Astrocyte (in vitro differentiated cells and primary cell): ENCODE results near the gene BMPR1A. TPM values are rescaled to one million over a fixed set of nuclear protein-coding genes. Genes with fewer than 3 reads are reported as not detected.

Experiments used
- DNase-seq: peaks from one replicate; pipeline ENCODE4 v3.0.0-alpha.2; 2010; ENCODE audit warnings: low read depth
- FAIRE-seq: peaks from 2 replicates; lab custom pipeline; 2011; peaks lifted over from hg19 to GRCh38; lab: Jason Lieb, UNC
- H2AFZ ChIP-seq: 2 replicates; pipeline ENCODE4 v1.6.0; 2012; ENCODE audit warnings: low read depth, low read length, inconsistent platforms
- H3K27ac ChIP-seq: 2 replicates; pipeline ENCODE4 v1.5.1; 2011; ENCODE audit warnings: low read depth, low read length, inconsistent platforms
- H3K27me3 ChIP-seq: 2 replicates; pipeline ENCODE4 v1.6.0; 2011; ENCODE audit warnings: low read length, inconsistent platforms; ENCODE audit not compliant: insufficient read depth
- H3K36me3 ChIP-seq: 2 replicates; pipeline ENCODE4 v1.5.1; 2011; ENCODE audit warnings: low read length, inconsistent platforms; ENCODE audit not compliant: insufficient read depth
- H3K4me1 ChIP-seq: 2 replicates; pipeline ENCODE4 v1.5.1; 2011; ENCODE audit warnings: low read length, inconsistent platforms; ENCODE audit not compliant: insufficient read depth
- H3K4me2 ChIP-seq: 2 replicates; pipeline ENCODE4 v1.6.0; 2012; ENCODE audit warnings: low read length, inconsistent platforms
- H3K4me3 ChIP-seq: 2 replicates; pipeline ENCODE4 v1.5.1; 2011; ENCODE audit warnings: low read depth, mild to moderate bottlenecking, low read length, inconsistent platforms; ENCODE audit not compliant: insufficient read depth
- H3K79me2 ChIP-seq: 2 replicates; pipeline ENCODE4 v1.6.0; 2012; ENCODE audit warnings: mild to moderate bottlenecking, low read length, inconsistent platforms; ENCODE audit not compliant: insufficient read depth
- H3K9ac ChIP-seq: 2 replicates; pipeline ENCODE4 v1.6.0; 2012; ENCODE audit warnings: mild to moderate bottlenecking, low read length, inconsistent platforms
- H3K9me3 ChIP-seq: 2 replicates; pipeline ENCODE4 v1.5.1; 2012; ENCODE audit warnings: low read depth, mild to moderate bottlenecking, low read length, inconsistent platforms; ENCODE audit not compliant: insufficient read depth
- H4K20me1 ChIP-seq: 2 replicates; pipeline ENCODE4 v1.6.0; 2012; ENCODE audit warnings: low read length, inconsistent platforms; ENCODE audit not compliant: insufficient read depth
- H3K27ac Mint-ChIP-seq: one replicate; pipeline ENCODE4 v1.8.0; 2021; ENCODE audit warnings: mild to moderate bottlenecking, mixed read lengths; ENCODE audit not compliant: unreplicated experiment
- H3K27me3 Mint-ChIP-seq: one replicate; pipeline ENCODE4 v1.8.0; 2021; ENCODE audit warnings: low read depth, mixed read lengths; ENCODE audit not compliant: unreplicated experiment
- H3K36me3 Mint-ChIP-seq: one replicate; pipeline ENCODE4 v1.8.0; 2021; ENCODE audit warnings: low read depth, mixed read lengths; ENCODE audit not compliant: unreplicated experiment
- H3K4me1 Mint-ChIP-seq: one replicate; pipeline ENCODE4 v1.8.0; 2021; ENCODE audit warnings: low read depth, mixed read lengths; ENCODE audit not compliant: unreplicated experiment
- H3K4me3 Mint-ChIP-seq: one replicate; pipeline ENCODE4 v1.8.0; 2021; ENCODE audit warnings: mild to moderate bottlenecking, moderate library complexity, mixed read lengths; ENCODE audit not compliant: unreplicated experiment
- H3K9me3 Mint-ChIP-seq: one replicate; pipeline ENCODE4 v1.8.0; 2021; ENCODE audit warnings: mild to moderate bottlenecking, mixed read lengths; ENCODE audit not compliant: unreplicated experiment
- CTCF ChIP-seq: IDR thresholded peaks from 2 replicates; pipeline ENCODE4 v1.5.1; 2011; ENCODE audit warnings: low read depth, mild to moderate bottlenecking, inconsistent platforms, low read length, moderate library complexity; ENCODE audit not compliant: insufficient read depth
- EZH2 ChIP-seq: IDR thresholded peaks from 2 replicates; pipeline ENCODE4 v1.6.1; 2012; ENCODE audit warnings: mild to moderate bottlenecking, low read length, inconsistent platforms; ENCODE audit not compliant: insufficient read depth
- total RNA-seq: library from RNA; stranded (reverse); gene quantifications from 2 replicates; pipeline ENCODE4 v1.2.1, GENCODE V29; 2021

BMPR1A gene
- total RNA-seq, 1 donor from 2014 or later = 52.2 TPM

- Histone ChIP-seq H3K36me3 (no peaks in the 10 kb centered on the region), H3K9ac (peak overlapping the region; percentile 93), H2AFZ (peak overlapping the region; percentile 63), H3K79me2 (no peaks in the 10 kb centered on the region), H3K27ac (peak overlapping the region; percentile 80), H3K4me1 (peaks cover 44% of the 10 kb centered on the region), H3K4me2 (peak overlapping the region; percentile 95), H4K20me1 (no peaks in the 10 kb centered on the region), H3K27me3 (no peaks in the 10 kb centered on the region), H3K9me3 (no peaks in the 10 kb centered on the region), H3K4me3 (peak overlapping the region; percentile 62)
- no peak for DNase-seq
- TF ChIP-seq EZH2 (no peak), CTCF (no peak)
- no peak for FAIRE-seq
- Mint-ChIP-seq H3K4me1 (peaks cover 14% of the 10 kb centered on the region), H3K27me3 (peaks cover 28% of the 10 kb centered on the region), H3K9me3 (no peaks in the 10 kb centered on the region), H3K36me3 (no peaks in the 10 kb centered on the region), H3K27ac (no peak overlapping the region), H3K4me3 (no peak overlapping the region)
Measured at GRCh38 chr10:86970982-86971231, 214.5 kb downstream of the BMPR1A start.

GRCh38 chr10:86971232-86971991, 215.0 kb downstream of the BMPR1A start:
- no peaks in the 10 kb centered on the region for H3K79me2 ChIP-seq
- H3K36me3 ChIP-seq = no peaks in the 10 kb centered on the region
- Mint-ChIP-seq H3K4me1 (peaks cover 11% of the 10 kb centered on the region), H3K4me3 (peak overlapping the region; percentile 79), H3K9me3 (no peaks in the 10 kb centered on the region), H3K36me3 (no peaks in the 10 kb centered on the region), H3K27me3 (peaks cover 28% of the 10 kb centered on the region), H3K27ac (peak overlapping the region; percentile 89)
- FAIRE-seq = no peak
- H3K9ac ChIP-seq = peak overlapping the region; percentile 93
- DNase-seq = peak; percentile 69
- H3K9me3 ChIP-seq = no peaks in the 10 kb centered on the region
- peak overlapping the region; percentile 95 for H3K4me2 ChIP-seq
- TF ChIP-seq CTCF = no peak
- no peak for TF ChIP-seq EZH2
- no peaks in the 10 kb centered on the region for H3K27me3 ChIP-seq
- peak overlapping the region; percentile 62 for H3K4me3 ChIP-seq
- peak overlapping the region; percentile 69 for H2AFZ ChIP-seq
- H4K20me1 ChIP-seq = no peaks in the 10 kb centered on the region
- H3K4me1 ChIP-seq = peaks cover 41% of the 10 kb centered on the region
- peak overlapping the region; percentile 80 for H3K27ac ChIP-seq
